GM12801 (cell line): ENCODE data around the gene CCNC.

Experiments
- CTCF ChIP-seq: IDR thresholded peaks from one replicate; pipeline ENCODE4 v1.5.1; 2011; ENCODE audit warnings: control low read depth; ENCODE audit not compliant: insufficient read length; ENCODE audit errors: extremely low read depth

The CCNC gene

GRCh38 chr6:99573980-99574617, 5.6 kb upstream of the CCNC start:
- TF ChIP-seq CTCF: no peak

- TF ChIP-seq CTCF: no peak
These were observed 5.3 kb downstream of the CCNC start for GRCh38 chr6:99563056-99563723.

GRCh38 chr6:99560668-99561067, 7.8 kb downstream of the CCNC start:
- no peak for TF ChIP-seq CTCF

- no peak for TF ChIP-seq CTCF
These were observed 9.4 kb downstream of the CCNC start for GRCh38 chr6:99559057-99559456.

GRCh38 chr6:99553888-99554287, 14.6 kb downstream of the CCNC start:
- no peak for TF ChIP-seq CTCF

GRCh38 chr6:99550046-99550748, 18.3 kb downstream of the CCNC start:
- TF ChIP-seq CTCF: no peak

GRCh38 chr6:99548706-99549105, 19.8 kb downstream of the CCNC start:
- no peak for TF ChIP-seq CTCF
